Stimulated activated CD8-positive, alpha-beta memory T cell treated with anti-CD3 and anti-CD28 coated beads, Interleukin-12 subunit alpha, Interleukin-12 subunit beta, amount 100 ng/mL, for 24 hours (primary cell): ENCODE results near the gene CAPZB.
"Not testable (repeated sequence)": the region's sequence is repeated elsewhere in the genome, so short reads cannot be mapped to it uniquely, and the experiment has no call there.

ENCODE experiments used
- DNase-seq: peaks from one replicate; pipeline ENCODE4 v3.0.0-alpha.2; 2020; ENCODE audit errors: extremely low read depth

Gene CAPZB

DNA sequence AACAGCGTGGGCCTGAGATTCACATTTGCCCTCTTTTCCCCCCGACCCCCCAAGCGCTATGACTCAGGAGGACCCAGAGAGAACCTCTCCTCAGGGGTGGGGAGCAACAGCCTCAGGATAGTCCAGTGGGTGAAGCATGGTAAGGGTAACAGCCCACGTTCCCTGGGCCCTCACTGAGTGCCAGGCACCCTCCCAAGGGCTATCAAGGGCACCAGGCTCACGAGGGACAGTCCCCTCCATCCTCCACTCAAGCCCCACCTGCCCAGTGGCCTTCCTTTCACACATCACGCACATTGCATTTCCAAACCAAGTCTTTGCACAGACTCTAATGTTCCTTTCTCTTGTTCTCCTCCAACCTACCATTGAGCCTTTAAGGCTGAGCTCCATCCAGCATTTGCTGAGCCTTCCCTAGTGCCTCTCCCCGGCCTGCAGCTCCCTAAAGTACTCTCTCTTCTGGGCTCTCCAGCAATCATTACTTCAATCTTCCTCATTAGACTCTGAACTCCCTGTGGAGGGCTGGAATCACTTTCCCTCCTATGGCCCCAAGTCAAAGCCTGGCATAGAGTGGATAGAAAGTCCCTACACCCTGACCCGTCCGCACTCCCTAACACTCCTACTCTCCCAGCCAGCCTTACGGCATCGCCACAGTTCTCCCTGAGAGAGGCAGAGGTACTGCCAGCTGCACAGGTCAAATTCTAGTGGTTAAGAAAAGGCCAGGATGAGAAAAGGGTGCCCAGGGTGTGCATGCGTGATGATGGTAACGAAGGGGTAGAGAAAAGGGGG is 174.4 kb downstream of the CAPZB start:
- no peak for DNase-seq

DNA sequence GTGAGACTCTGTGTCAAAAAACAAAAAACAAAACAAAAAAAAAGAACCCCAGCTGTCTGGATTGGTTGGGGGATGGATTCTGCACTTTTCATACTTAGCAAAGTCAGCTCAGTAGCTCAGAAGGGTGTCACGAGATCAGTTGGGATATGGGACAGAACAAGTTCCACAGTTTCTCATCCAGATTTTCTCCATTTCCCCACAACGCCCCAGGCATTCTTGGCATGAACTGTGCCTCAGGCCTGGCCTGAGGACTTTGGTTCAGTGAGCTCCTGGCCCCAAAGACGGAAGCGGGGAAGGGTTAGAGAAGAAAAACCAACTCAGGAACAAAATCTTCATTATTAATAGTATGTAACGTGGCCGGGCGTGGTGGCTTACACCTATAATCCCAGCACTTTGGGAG is 175.3 kb downstream of the CAPZB start:
- DNase-seq, result no peak

DNA sequence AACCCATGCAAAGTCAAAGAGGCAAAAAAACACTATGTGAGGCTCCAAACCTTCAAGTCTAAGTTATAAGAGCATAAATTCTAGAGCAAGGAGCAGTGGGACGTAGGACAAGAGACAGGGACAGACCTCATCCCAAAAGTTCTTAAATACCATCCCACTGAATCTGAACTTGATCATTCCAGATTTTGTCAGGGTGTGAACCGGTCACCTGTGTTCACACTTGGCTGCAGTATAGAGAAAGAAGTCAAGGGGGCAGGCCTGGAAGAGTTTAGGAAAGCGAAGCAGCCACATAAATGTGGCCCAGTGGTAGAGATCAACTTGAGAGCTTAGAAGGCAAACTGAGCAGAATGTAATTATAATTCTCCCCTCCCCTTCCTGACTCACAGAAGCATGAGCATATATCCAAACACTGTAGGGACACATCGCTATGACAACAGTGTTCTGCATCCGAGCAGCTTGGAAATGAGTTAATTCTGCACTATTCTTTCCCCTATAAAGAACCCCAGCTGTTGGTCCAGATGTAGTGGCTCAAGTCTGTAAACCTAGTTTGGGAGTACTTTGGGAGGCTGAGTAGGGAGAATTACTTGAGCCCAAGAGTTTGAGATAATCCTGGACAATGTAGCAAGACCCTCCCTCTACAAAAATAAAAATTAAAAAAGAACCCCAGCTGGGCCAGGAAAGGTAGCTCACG is 176.1 kb downstream of the CAPZB start:
- DNase-seq, result no peak

DNA sequence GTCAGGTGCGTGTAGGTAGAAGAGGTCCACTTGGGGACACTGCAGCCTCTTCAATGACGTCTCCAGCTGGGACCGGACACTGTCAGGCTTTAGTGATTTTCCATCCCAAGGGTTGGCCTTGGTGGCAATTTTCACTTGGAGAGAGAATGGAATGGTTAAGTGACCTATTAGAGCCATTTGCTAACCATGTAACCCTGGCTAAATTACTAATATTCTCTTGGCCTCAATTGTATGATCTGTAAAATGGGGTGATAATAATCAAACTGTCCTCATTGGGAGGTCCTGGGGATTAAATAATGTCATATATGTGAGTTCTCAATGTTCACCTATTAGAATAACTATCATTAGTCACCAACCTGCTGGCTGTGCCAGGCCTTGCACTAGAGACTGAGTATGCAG is 176.8 kb downstream of the CAPZB start:
- DNase-seq, result no peak

DNA sequence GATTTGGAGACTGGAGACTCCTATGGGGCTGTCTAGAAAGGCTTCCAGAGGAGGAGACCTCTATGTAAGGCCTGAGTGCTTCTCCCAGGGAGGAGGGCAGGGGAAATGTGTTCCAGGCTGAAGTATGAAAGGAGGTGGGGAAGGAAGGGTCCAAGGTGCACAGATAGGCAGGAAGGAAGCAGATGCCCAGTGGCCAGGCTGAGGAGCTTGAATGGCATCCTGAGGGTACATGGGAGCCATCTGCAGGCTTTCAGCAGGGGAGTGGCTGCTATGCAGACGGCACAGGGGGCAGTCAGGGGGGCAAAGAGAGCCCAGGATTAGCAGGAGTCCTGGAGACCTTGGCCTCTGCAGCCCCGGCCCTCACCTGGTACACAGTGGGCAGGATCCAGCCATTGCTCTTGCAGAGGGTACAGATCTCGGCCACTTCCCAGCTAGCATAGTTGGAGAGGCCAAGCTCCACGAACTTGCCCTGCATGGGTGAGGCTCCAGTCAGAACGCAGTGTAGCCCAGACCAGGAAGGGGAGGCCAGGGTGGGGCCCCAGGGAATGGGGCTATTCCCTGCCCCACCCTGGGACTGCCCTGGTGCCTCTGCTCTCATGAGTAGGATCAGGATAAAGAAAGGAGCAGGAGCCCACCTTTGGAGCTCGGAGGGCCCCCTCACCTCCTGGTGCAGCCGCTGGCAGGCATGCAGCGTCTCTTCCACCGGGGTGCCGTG is 177.4 kb downstream of the CAPZB start:
- DNase-seq, result no peak

DNA sequence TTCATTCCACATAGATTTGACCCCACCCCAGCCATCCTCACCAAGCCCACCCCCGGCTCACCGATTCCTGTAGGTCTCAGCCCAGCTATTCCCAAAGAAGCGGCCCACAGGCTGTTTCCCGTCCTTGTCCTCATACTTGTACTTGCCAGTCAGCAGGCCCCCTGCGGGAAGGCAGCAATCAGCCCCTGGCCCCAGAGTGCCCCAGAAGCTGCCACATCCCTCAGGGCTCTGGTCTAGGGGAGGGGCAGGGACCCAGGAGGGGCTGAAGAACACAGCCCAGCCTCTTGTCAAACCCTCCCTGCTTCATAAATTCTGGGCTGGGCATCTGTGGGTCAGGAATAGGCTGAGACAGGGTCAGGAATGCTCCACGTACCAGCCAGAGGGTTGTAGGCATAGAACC is 178.4 kb downstream of the CAPZB start:
- no peak for DNase-seq

DNA sequence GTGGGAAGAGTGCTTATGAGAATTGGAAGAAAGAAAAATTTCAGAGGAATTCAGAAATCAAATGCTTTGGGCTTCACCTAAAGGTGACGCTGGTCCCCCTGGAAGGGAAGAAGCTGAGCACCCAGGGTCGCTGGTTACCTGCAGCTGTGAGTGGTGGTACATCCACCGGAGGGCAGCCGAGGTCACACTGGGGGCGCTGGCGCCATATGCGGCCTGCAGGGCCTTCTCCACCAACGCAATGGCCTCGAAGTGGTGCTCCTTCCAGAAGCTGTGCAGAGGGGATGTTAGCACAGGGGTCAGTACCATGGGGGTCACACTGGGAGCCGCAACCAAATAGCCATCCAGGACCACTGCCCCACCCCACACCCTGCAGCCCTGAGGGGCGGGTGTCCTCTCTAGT is 179.5 kb downstream of the CAPZB start:
- no peak for DNase-seq

DNA sequence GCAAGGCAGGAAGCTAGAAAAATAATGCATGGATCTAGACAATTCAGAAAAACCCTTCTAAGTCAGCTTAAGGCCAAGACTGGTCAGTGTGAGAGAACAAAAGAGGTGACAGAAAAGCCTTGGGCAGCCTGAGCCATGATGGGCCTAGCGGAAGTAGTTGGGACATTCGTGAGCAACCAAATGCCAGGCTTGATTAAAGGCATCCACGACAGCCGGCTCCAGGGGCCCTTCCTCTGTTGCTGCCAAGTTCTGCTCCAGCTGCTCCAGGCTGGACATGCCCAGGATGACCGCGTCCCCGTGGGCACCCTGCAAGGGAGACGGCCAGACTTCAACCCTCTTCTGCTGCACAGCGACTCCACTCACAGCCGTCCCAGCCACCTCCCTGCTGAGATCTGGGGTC is 181.3 kb downstream of the CAPZB start:
- not testable (repeated sequence) for DNase-seq

DNA sequence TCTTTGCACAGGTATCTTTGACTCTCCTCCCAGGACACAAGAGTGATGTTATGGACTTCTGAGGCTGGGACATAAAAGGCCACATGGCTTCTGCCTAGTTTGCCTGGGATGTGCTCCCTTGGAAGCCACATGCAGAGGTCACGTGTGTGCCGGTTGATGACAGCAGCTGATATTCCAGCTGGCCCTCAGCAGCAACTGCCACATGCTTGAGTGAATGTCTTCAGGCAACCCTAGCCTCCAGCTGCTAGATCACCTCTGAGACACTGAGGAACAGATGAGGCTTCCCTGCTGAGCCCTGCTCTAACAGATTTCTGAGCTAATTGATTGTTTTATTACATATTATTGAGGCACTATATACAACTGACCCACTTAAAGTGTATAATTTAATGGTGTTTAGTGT is 185.1 kb downstream of the CAPZB start:
- no peak for DNase-seq

DNA sequence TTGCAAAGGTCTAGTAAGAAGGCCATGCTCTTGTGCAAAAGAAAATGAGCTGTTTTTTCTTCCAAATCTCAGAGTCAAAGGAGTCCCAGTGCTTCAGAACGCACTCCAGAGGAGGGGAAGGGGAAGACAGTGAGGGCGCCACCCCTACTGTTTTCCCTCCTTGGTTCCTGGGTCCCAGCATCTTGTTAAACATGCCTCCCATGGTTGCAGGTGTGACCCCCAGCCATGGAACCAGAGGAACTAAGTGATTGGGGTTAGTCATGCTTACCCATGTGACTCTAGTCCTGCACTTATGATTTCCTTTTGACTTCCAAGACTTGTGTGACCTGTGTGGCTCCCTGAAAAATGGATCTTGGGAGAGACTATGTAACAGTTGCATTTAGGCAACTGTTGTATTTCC is 190.7 kb downstream of the CAPZB start:
- DNase-seq, result no peak

DNA sequence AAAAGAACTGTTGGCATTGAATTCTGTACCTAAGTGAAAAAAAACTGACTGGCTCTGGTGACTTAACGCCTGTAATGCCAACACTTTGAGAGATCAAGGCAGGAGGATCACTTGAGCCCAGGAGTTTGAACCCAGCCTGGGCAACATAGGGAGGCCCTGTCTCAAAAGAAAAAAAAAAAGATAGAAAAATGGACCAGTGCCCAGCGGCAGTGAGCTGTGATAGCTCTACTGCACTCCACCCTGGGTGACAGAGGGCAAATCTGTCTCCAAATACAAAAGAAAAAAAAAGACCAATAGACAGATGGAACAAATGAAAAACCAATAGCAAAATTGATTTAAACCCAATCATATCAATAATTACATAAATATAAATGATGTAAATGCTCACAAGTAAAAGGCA is 196.1 kb downstream of the CAPZB start:
- no peak for DNase-seq
